Sigmoid colon (tissue), 7 donors: ENCODE data around the gene CDK16. TPM values are rescaled to one million over a fixed set of nuclear protein-coding genes. Genes with fewer than 3 reads are reported as not detected.

Experiments used
- DNase-seq: peaks from one replicate; pipeline ENCODE4 v3.0.0-alpha.2; 2019
- H3K27ac ChIP-seq, 4 donors: fragments of 200-600 bp; sonication (generic); one replicate each; pipeline ENCODE4 v1.5.1; 2016 to 2019; ENCODE audit warnings: mild to moderate bottlenecking in 1 of 4
- H3K27me3 ChIP-seq, 3 donors: fragments of 200-600 bp; sonication (generic); one replicate each; pipeline ENCODE4 v1.5.1; 2019; ENCODE audit warnings: mild to moderate bottlenecking in 1 of 3
- H3K36me3 ChIP-seq, 4 donors: fragments of 200-600 bp; sonication (generic); one replicate each; pipeline ENCODE4 v1.5.1; 2016 to 2019
- H3K4me1 ChIP-seq, 4 donors: fragments of 200-600 bp; sonication (generic); one replicate each; pipeline ENCODE4 v1.5.1; 2017 to 2019
- H3K4me3 ChIP-seq, 4 donors: fragments of 200-600 bp; sonication (generic); one replicate each; pipeline ENCODE4 v1.5.1; 2017 to 2019; ENCODE audit warnings: mild to moderate bottlenecking in 2 of 4, moderate library complexity in 1 of 4
- H3K9me3 ChIP-seq, 4 donors: fragments of 200-600 bp in 3 of 4; sonication (generic) in 3 of 4; one replicate each; pipeline versions ENCODE4 v1.5.1 to v1.6.1; 2013 to 2019
- EP300 ChIP-seq, 4 donors: sonication (generic); formaldehyde crosslinking; IDR thresholded peaks; one replicate each; pipeline ENCODE4 v1.6.1; 2017; ENCODE audit warnings: antibody characterized with exemption in 4 of 4
- POLR2A ChIP-seq, 2 donors: fragments of 450-650 bp; IDR thresholded peaks; one replicate each; pipeline ENCODE4 v1.6.1; 2016; ENCODE audit warnings: antibody characterized with exemption in 2 of 2, mild to moderate bottlenecking in 2 of 2, moderate library complexity in 2 of 2
- POLR2AphosphoS5 ChIP-seq, 4 donors: sonication (generic); formaldehyde crosslinking; IDR thresholded peaks; one replicate each; pipeline ENCODE4 v1.6.1; 2017; ENCODE audit warnings: antibody characterized with exemption in 4 of 4
- WGBS, 2 donors: extraction: QIAGEN DNeasy Blood & Tissue Kit; methylation state at CpG; one replicate each; pipeline ENCODE4 v1.1.7; 2013; 5-methylcytosine and 5-hydroxymethylcytosine counted together
- intact Hi-C: fragments of 100-400 bp; cut with DNase I; formaldehyde crosslinking; loops from one replicate; pipeline ENCODE4 v1.15.1; 2023
- polyA plus RNA-seq, 3 donors: library from polyadenylated mRNA; stranded (reverse); fragments of 200-250 nt; gene quantifications; one replicate each; pipeline ENCODE4 v1.2.3, GENCODE V29; 2013
- total RNA-seq, 4 donors: library from RNA; depleted of rRNA; stranded (reverse); fragments of >200 nt; gene quantifications; one replicate each; pipeline ENCODE4 v1.1.0, GENCODE V29; 2016
- TF ChIP-seq, protein P1 (sequence below), 4 experiments: fragments of 450-650 bp in 3 of 4; fragments of 200-600 bp in 1 of 4; IDR thresholded peaks; one replicate each; pipeline ENCODE4 v1.5.1; 2016 to 2019; ENCODE audit warnings: antibody characterized with exemption in 4 of 4, mild to moderate bottlenecking in 3 of 4, moderate library complexity in 2 of 4
- donor health status: healthy with polysubstance abuse.
- donor health status: Bipolar disorder and iron deficiency.
- donor health status: healthy.

CDK16 gene
- total and polyA plus RNA-seq, 7 donors = 35.4 to 64.6 (median 46.3) TPM

GRCh38 chrX:47206316-47206715 is 12.2 kb upstream of the CDK16 start:
- no peak for TF ChIP-seq POLR2AphosphoS5 (IDR thresholded peaks at IDR 0.05)
- TF ChIP-seq POLR2A (IDR thresholded peaks at IDR 0.05) = no peak
- TF ChIP-seq EP300 (IDR thresholded peaks at IDR 0.05) = no peak
- TF ChIP-seq, protein P1, sequence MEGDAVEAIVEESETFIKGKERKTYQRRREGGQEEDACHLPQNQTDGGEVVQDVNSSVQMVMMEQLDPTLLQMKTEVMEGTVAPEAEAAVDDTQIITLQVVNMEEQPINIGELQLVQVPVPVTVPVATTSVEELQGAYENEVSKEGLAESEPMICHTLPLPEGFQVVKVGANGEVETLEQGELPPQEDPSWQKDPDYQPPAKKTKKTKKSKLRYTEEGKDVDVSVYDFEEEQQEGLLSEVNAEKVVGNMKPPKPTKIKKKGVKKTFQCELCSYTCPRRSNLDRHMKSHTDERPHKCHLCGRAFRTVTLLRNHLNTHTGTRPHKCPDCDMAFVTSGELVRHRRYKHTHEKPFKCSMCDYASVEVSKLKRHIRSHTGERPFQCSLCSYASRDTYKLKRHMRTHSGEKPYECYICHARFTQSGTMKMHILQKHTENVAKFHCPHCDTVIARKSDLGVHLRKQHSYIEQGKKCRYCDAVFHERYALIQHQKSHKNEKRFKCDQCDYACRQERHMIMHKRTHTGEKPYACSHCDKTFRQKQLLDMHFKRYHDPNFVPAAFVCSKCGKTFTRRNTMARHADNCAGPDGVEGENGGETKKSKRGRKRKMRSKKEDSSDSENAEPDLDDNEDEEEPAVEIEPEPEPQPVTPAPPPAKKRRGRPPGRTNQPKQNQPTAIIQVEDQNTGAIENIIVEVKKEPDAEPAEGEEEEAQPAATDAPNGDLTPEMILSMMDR (IDR thresholded peaks at IDR 0.05) = no peak
- H3K9me3 ChIP-seq = no peaks in the 10 kb centered on the region
- no peak overlapping the region for H3K4me3 ChIP-seq
- no peak overlapping the region for H3K27ac ChIP-seq
- H3K36me3 ChIP-seq = peaks cover 45 to 92% (median 69%) of the 10 kb centered on the region in 4 donors
- intact Hi-C loops = no loop called here
- DNase-seq = no peak
- no peaks in the 10 kb centered on the region for H3K4me1 ChIP-seq
- no peaks in the 10 kb centered on the region for H3K27me3 ChIP-seq
- 71 to 91% methylated on average over 3 of the region's 3 CpGs for WGBS, 2 donors

GRCh38 chrX:47208108-47208507 is 10.4 kb upstream of the CDK16 start:
- no peak for TF ChIP-seq POLR2A (IDR thresholded peaks at IDR 0.05)
- no peak for TF ChIP-seq EP300 (IDR thresholded peaks at IDR 0.05)
- TF ChIP-seq, protein P1 (IDR thresholded peaks at IDR 0.05) = no peak
- no peak for TF ChIP-seq POLR2AphosphoS5 (IDR thresholded peaks at IDR 0.05)
- Histone ChIP-seq H3K4me1 (no peaks in the 10 kb centered on the region), H3K27ac (no peak overlapping the region), H3K9me3 (no peaks in the 10 kb centered on the region), H3K36me3 (peaks cover 45 to 92% (median 69%) of the 10 kb centered on the region in 4 donors), H3K27me3 (no peaks in the 10 kb centered on the region), H3K4me3 (no peak overlapping the region)
- DNase-seq = no peak
- intact Hi-C loops = no loop called here
- WGBS, 2 donors = 85 to 88% methylated on average over 12 of the region's 12 CpGs

GRCh38 chrX:47209508-47210238 is 8.8 kb upstream of the CDK16 start:
- H3K27ac ChIP-seq = no peak overlapping the region
- H3K36me3 ChIP-seq = peaks cover 44 to 97% (median 76%) of the 10 kb centered on the region in 4 donors
- 95% methylated on average over 16 of the region's 16 CpGs for WGBS, 2 donors
- H3K9me3 ChIP-seq = no peaks in the 10 kb centered on the region
- no peaks in the 10 kb centered on the region for H3K4me1 ChIP-seq
- DNase-seq = no peak
- intact Hi-C loops = no loop called here
- no peaks in the 10 kb centered on the region for H3K27me3 ChIP-seq
- TF ChIP-seq EP300 (IDR thresholded peaks at IDR 0.05) = no peak
- TF ChIP-seq POLR2A (IDR thresholded peaks at IDR 0.05) = no peak
- TF ChIP-seq POLR2AphosphoS5 (IDR thresholded peaks at IDR 0.05) = no peak
- TF ChIP-seq, protein P1 (IDR thresholded peaks at IDR 0.05) = no peak
- H3K4me3 ChIP-seq = no peak overlapping the region

- intact Hi-C loops = no loop called here
- Histone ChIP-seq H3K4me3 (no peak overlapping the region), H3K36me3 (peaks cover 49 to 98% (median 82%) of the 10 kb centered on the region in 4 donors), H3K27ac (no peak overlapping the region), H3K9me3 (no peaks in the 10 kb centered on the region), H3K27me3 (no peaks in the 10 kb centered on the region), H3K4me1 (no peaks in the 10 kb centered on the region)
- no peak for DNase-seq
- TF ChIP-seq EP300 (IDR thresholded peaks at IDR 0.05) (no peak), POLR2AphosphoS5 (IDR thresholded peaks at IDR 0.05) (no peak), POLR2A (IDR thresholded peaks at IDR 0.05) (no peak)
- TF ChIP-seq, protein P1 (IDR thresholded peaks at IDR 0.05) = no peak
- 92 to 96% methylated on average over 15 of the region's 15 CpGs for WGBS, 2 donors
These were observed 7.6 kb upstream of the CDK16 start for GRCh38 chrX:47210661-47211425.
